Mesenteric fat pad (tissue), 1 donor: Measurements from ENCODE around the gene ENAH. TPM values are rescaled to one million over a fixed set of nuclear protein-coding genes. Genes with fewer than 3 reads are reported as not detected.
A peak's percentile ranks its signal among the peaks of the same experiment; 100 is the strongest.
"Not testable (repeated sequence)": the region's sequence is repeated elsewhere in the genome, so short reads cannot be mapped to it uniquely, and the experiment has no call there.

Source experiments
- DNase-seq: peaks from one replicate; pipeline ENCODE4 v3.0.0-alpha.2; 2020; ENCODE audit warnings: low spot score
- total RNA-seq: library from RNA; stranded (reverse); fragmentation: NEBNext Ultra II Directional; extraction: Animal tissue kit (Norgen Biotek cat#: 25700); gene quantifications from one replicate; pipeline ENCODE4 v1.2.1, GENCODE V29; 2021
- donor health status: DM: yes; HTN: yes; CAD: no.

The ENAH gene
- total RNA-seq, 1 donor from 2014 or later = 51.9 TPM

DNA sequence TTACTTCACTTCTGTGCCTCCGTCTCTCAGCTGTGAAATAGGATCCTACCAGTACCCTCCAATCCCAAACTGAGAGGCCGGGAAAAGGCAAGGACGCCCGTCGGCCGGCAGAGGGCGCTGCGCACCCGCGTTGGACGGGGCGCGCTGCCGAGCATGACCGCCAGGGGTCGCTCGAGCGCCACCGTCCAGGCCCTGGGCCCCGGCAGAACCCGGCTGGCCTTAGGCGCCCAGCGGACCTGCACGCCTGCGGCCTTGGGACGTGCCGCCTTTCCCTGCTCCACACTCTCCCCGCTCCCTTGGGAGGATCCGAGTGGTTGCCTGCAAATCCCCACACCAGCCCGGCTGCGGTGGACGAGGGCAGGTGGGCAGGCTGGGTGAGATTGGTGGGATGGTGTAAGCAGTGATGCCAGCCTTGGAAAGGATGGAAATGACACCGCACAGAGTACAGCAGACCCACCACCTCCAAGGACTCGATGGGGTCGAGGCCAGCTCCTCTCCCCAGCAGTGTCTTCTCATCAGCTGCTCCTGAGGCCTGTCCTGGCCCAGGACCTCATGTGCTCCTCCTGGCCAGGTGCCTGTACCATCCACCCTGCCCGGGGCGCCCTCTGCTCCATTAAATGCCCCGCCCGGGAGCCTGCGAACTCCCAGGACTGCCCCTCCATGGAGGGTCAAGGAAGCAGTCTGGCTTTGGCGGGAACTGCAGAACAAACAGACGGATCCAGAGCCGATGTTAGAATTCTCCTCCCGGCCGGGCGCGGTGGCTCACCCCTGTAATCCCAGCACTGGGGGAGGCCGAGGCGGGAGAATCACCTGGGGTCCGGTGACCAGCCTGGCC is 177.7 kb downstream of the ENAH start:
- peak; percentile 93 for DNase-seq

DNA sequence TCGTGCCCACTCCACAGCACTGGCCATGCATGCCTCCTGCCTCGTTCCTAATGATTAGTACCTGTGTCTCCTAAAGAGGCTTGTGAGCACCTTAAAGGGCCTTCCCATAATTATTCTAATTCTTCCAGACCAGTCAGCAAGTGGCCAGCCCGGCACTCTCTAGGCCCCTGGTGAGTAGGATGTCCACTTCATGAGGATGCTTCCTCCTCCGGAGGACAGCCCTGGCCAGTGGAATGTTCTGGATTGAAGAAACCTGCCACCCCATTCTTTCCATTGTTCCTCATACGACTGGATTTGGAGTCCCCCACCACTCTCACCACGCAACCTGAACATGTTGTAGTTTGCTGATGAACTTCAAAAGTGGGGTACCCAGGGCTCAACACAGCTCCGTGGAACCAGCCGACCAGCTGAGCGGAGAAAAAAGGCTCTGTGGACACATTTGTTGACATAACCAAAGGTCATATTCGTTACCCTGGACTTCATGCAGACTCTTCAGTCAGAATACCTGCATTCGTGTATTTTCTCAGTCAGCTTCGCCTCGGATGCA is 178.4 kb downstream of the ENAH start:
- DNase-seq = peak; percentile 62

DNA sequence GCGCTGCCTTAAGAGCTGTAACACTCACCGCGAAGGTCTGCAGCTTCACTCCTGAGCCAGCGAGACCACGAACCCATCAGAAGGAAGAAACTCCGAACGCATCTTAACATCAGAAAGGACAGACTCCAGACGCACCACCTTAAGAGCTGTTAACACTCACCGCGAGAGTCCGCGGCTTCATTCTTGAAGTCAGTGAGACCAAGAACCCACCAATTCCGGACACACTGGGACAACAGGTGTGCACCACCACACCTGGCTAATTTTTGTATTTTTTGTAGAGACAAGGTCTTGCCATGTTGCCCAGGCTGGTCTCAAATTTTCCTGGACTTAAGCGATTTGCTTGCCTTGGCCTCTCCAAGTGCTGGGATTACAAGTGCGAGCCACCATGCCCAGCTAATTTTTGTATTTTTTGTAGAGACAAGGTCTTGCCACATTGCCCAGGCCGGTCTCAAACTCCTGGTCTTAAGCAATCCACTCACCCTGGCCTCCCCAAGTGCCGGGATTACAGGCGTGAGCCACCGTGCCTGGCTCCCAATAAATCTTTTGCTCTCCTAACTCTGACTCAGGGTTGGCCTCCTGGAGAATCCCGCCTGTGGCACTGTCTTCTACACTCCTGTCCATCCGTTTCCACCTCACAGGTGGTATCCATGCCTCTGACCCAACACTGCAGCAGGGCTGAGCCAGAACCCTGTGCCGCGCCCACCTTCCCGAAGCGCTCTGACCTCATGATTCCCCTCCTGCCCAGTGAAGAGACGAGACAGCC is 179.1 kb downstream of the ENAH start:
- DNase-seq = peak; percentile 85

GRCh38 chr1:225473266-225473665 is 179.7 kb downstream of the ENAH start:
- not testable (repeated sequence) for DNase-seq

- peak; percentile 86 for DNase-seq
Observed at GRCh38 chr1:225471453-225472301, 181.2 kb downstream of the ENAH start.

GRCh38 chr1:225471109-225471452 is 181.8 kb downstream of the ENAH start:
- peak; percentile 60 for DNase-seq

DNA sequence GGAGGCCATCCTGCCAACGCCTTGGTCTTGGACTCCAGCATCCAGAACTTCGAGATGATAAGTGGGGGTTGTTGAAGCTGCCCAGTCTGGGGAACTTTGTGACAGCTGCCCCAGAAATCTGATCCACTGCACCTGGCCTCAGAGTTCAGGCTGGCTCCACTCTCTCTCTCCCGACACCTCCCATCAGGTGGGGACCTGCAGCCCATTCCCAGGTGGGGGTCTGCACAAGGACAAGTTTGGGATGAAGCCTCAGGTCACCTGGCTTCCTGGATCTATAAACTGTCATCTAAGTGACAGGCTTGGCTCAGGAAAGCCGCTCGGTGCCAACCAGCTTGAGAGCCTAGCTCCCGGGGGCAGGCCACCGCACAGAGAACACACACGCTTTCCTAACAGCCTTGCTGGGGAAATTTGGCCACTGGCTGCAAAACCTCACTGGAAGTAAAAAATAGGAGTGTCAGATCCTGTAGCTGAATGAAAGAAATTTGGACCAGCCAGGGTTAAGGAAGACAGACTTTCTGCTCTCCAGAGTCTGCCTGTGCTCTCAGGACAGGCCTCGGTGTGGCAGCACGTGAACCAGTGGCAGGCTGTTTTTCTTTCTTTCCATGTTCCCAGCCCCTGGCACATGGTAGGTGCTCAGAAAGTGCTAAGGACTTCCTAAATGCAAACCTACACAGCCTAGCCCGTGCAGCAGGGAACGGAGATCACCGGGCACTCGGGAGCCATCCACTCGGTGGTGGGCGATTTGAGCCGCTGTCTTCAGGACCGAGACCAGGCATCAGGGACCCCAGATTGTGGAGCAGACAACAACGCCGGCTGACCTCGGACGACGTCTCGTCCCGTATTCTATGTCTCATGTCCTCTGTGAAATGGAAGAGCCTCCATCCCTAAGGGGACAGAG is 182.5 kb downstream of the ENAH start:
- peak; percentile 43 for DNase-seq

DNA sequence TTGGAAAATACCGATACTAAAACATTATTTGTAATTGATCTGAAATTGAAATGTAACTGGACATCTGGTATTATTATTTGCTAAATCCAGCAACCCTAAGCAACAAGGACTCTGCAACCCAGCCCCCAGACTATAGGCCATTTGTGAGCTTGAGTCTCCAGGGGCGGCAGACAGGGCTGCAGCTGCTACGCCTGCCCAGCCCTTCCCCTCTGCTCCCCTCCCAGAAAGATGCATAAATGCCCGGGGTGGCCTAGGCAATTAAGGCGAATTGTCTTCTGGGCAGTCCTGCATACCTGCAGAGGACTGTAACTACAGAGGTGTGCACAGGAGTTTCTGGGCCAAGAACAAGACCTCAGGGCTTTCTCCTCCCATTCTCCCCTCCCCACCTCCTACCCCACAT is 183.9 kb downstream of the ENAH start:
- DNase-seq = peak; percentile 30

DNA sequence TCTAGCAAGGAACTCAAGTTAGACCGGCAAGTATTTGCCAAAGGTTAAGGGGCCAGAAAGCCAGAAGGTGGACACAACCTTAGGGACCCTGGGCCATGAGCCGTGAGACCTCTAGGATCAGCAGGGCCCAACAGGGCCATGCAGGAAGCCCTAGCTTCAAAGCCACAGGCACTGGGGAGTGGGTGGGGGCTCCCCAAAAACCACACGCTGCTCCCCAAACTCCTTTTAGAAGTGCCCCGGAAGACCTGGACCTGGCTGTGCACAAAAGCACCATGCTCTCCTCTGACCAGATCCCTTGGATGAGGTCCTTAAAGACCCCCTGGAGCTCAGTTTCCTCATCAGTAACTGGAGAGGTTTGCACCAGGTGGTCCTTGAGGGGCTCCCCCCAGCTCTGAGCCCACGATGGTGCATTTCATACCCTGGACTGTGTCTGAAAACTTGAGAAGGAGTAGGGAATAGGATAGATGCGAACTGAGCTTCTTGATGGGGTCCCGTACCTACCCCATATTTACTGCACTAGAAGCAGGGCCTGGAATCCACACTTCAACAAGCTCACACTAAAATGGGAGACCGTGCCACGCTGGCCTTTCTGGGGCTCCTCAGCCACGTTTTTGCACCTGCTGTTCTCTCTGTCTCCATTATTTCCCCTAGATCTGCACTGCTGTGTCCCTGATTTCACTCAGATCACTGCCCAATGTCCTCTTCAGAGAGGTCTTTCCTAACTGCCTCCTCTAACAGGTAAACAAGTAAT is 184.5 kb downstream of the ENAH start:
- DNase-seq = peak; percentile 57

DNA sequence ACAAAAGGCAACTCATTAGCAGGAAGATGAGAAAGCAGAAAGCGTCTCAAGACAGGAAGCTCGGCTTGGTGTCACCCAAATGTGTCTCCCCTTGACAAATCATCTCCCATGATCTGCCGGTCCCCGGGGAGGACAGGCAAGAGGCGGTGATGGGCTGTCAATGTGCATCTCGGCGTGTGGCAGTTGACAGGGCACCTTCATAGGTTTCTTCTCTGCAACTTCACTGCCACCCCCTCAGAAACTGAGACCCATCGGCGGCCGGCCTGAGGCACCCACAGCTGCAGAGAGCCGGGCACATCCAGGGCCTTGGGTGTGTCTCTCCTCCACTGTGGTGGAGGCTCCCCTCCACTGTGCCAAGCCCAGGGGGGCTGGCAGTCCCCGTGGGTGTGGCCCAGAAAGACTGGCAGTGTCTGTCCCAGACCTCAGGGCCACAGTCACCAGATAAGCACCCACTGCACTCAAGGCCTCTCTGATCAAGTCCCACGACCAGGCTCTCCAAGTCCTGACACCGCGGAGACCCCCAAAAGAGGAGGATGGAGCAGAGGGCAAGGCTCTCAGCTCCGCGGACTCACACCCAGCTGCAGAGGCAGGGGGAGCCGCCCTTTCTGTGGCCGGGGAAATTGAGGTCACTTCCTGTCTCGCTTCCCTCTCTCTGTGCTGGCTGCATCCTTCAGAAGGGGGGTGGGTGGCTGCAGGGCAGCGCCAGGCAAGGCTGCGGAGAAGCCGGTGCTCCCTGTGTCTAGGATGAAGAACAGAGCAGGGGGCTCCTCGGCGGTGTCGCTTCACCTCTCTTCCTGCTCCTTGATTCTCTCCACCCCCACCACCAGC is 185.5 kb downstream of the ENAH start:
- DNase-seq = peak; percentile 91

DNA sequence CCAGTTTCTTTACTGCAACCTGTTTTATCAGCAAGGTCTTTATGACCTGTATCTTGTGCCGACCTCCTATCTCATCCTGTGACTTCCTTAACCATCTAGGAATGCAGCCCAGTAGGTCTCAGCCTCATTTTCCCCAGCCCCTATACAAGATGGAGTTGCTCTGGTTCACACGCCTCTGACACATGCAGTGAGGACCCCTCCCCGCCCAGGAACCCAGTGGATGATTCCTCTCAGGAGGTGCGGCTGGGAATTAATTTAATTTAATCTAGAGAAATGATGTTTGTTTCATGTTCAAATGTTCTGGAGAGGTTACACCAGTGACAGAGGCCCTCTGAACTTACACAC is 186.1 kb downstream of the ENAH start:
- peak; percentile 16 for DNase-seq

DNA sequence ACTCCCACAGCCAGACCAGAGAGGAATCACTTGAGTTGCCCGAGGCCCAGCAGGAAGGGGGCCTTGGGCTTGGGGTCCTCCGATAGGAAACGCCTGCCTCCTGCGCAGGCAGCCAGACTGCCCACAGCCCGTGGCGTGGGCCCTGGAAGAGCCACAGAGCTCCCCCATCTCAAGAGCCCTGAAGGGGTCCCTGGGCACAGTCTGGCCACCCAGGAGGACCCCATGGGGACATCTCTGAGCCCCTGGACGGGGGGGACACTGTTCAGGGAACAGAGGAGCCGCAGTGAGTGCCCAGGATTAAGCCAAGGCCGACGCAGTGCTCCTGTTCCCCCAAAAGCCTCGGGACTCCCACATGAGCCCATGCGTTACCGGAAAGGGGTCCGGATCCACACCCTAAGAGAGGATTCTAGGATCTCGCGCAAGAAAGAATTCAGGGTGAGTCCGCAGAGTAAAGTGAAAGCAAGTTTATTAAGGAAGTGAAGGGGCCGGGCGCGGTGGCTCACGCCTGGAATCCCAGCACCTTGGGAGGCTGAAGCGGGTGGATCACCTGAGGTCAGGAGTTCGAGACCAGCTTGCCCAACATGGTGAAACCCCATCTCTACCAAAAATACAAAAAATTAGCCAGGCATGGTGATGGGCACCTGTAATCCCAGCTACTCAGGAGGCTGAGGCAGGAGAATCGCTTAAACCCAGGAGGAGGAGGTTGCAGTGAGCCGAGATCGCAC is 187.0 kb downstream of the ENAH start:
- DNase-seq = no peak

DNA sequence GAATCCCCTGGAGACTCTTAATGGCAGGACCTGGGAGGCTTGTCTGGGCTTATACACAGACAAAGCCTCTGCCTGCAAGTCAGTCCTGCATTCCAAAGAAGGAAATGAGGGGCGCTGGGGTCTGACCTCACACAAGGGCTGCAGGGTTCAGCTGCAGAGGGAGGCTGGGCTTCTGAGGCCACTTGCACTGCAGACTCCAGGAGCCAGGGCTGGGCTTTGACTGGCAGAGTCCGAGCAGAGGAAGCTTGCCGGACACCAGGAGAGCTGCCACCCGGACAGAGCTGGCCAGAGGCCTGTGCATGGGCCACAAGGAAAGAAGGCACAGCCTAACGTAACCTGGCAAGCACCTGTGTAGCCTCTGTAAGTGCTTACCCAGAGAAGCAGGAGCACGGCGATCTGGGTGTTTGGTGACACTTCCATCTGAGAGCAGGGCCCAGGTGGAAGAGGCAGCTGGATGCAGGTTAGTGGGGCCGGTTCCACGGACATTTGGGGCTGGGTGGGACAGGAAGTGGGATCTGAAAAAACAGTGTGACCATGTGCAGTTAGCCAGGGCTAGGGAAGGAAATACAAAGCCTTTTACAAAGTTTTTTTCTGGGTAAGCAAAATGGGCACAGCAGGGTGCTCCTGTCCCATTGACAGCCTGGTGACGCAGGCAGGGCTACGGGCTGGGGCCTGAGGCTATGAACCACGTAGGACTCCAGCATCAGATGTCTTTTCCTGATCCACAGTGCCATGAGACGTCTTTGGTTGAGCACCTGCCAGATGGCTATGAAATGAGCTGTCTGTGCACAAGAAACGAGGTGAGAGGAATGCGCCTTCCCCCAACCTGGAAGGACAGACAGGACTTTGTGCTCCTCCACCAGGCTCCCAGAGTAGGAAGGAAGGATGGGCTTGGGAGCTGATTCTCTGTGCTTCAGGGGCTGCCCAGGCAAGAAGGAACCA is 187.8 kb downstream of the ENAH start:
- DNase-seq = peak; percentile 65

- DNase-seq = peak; percentile 18
Observed at GRCh38 chr1:225462714-225463574, 190.0 kb downstream of the ENAH start.

- DNase-seq = no peak
Observed at GRCh38 chr1:225462429-225462713, 190.6 kb downstream of the ENAH start.
